HUES48 (cell line): Measurements from ENCODE around the gene PRAMEF10.
"Not testable (repeated sequence)": the region's sequence is repeated elsewhere in the genome, so short reads cannot be mapped to it uniquely, and the experiment has no call there.

Experiments used
- H3K27ac ChIP-seq: one replicate; pipeline ENCODE4 v1.7.0; 2013; ENCODE audit warnings: low read depth, low read length, inconsistent platforms
- H3K27me3 ChIP-seq: 2 replicates; pipeline ENCODE4 v1.6.1; 2013; ENCODE audit warnings: mild to moderate bottlenecking, low read length; ENCODE audit not compliant: control insufficient read depth, insufficient read depth
- H3K36me3 ChIP-seq: 2 replicates; pipeline ENCODE4 v1.6.1; 2013; ENCODE audit warnings: low read length; ENCODE audit not compliant: control insufficient read depth, insufficient read depth
- H3K4me1 ChIP-seq: 2 replicates; pipeline ENCODE4 v1.6.1; 2013; ENCODE audit warnings: mild to moderate bottlenecking, low read length; ENCODE audit not compliant: control insufficient read depth, insufficient read depth
- H3K4me3 ChIP-seq: 2 replicates; pipeline ENCODE4 v1.5.1; 2013; ENCODE audit warnings: mild to moderate bottlenecking, low read depth, low read length
- H3K9ac ChIP-seq: 2 replicates; pipeline ENCODE4 v1.6.1; 2013; ENCODE audit warnings: mild to moderate bottlenecking, low read depth, low read length, moderate library complexity
- H3K9me3 ChIP-seq: 2 replicates; pipeline ENCODE4 v1.6.1; 2013; ENCODE audit warnings: low read length; ENCODE audit not compliant: control insufficient read depth, insufficient read depth

Gene PRAMEF10

DNA sequence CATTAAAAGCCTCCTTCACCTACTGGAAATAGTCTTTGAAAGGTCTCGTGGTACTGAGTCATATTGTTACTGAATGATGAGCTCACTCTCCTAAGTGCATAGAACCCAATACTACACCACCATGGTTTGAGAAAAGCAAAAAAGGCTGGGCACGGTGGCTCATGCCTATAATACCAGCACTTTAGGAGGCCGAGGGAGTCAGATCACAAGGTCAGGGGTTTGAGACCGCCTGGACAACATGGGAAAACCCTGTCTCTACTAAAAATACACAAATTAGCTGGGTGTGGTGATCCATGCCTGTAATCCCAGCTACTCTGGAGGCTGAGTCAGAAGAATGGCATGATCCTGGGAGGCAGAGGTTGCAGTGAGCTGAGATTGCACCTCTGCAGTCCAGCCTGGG lies 46.3 kb downstream of the PRAMEF10 start:
- no peak overlapping the region for H3K27ac ChIP-seq

GRCh38 chr1:12848620-12849019 lies 49.5 kb downstream of the PRAMEF10 start, which contains the start of gene HNRNPCL1:
HNRNPCL1 (minus strand) TSS chr1:12848720; CDS start chr1:12848289, 431 bp downstream.
- H3K27me3 ChIP-seq, H3K36me3 ChIP-seq, H3K4me1 ChIP-seq, H3K27ac ChIP-seq, H3K4me3 ChIP-seq, H3K9ac ChIP-seq: not testable (repeated sequence)
- H3K9me3 ChIP-seq, result peaks cover 49% of the 10 kb centered on the region

More for the DNA sequence above, 46.3 kb downstream of the PRAMEF10 start:
- no peak overlapping the region for H3K9ac ChIP-seq
- H3K9me3 ChIP-seq, result peaks cover 57% of the 10 kb centered on the region
- H3K4me3 ChIP-seq, result no peak overlapping the region
- H3K27me3 ChIP-seq, result no peaks in the 10 kb centered on the region
- H3K4me1 ChIP-seq, result no peaks in the 10 kb centered on the region
- H3K36me3 ChIP-seq, result no peaks in the 10 kb centered on the region
